Glomerular visceral epithelial cell (primary cell): ENCODE data around the gene RPS18.

Experiments used
- DNase-seq: peaks from one replicate; pipeline ENCODE4 v3.0.0-alpha.2; 2016; ENCODE audit errors: extremely low spot score

RPS18 gene

DNA sequence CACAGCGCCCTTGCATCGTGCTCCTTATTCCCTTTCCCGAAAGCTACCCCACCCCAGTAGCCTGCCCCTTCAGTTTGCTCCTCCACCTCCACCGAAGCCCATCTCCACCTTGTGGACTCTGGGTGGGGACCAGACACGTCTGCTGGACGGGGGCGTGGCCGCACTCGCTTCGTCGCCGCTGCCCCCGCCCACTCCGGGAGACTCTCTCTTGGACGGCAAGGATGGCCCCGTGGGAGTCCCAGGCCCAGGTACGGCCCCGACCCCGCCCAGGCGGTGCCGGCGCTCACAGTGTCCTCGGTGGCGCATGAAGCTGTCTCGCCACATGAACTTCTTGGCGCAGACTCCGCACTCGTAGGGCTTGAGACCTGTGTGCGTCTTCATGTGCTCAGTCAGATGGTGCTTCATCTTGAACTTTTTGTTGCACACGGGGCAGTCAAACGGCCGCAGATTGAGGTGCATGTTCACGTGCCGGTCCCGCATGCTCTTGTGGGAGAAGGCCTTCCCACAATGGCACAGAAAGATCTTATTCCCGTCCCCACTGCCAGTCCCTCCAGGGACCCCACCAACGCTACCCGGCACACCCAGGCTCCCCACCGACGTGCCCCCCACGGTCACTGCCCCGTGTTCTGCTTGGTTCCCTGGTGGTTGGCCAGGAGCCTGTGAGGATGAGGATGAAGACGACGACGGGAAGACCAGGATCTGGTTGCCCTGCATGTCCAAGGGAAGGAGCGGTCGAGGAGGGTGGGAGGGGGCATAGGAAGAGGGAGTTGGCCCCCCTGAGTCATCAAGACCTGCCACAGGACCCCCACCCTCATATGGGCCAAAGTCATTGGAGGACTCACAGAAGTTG lies 43.3 kb downstream of the RPS18 start:
- DNase-seq: no peak

DNA sequence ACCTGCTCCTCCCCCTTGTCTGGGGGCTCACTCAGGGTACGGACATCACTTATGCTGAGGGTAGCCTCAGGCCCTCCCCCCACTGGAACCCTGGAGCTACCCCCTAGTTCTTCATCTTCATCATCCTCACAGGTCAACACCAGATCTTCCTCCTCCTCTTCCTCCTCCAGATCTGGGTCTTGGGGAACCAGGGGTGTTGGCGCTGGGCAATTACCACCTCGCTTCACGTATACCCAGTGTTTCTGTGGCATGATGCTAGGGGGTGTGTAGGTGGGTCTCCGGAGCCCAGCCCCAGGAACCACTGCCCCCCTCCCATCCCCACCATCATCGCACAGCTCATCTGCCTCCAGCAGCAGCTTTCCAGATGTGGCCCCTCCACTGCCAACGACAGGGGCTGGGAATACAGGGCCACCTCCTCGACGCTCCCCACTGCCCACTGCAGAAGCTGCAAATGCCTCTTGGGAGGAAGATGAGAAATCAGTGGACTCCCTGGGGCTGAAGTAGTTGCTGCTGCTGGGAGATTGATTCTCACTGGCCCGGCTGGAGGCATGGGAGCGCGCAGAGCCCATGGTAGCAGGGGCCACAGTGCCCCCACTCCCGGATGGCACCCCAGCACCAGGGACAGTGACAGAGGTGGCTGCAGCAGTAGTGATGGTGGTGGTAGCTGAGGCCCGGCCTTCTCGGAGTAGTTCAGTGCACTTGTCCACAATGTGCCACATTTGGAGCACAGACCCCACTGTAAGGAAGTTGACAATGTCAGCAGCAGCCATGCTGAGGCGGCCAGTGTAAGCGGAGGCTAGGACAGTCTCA lies 44.1 kb downstream of the RPS18 start:
- no peak for DNase-seq

DNA sequence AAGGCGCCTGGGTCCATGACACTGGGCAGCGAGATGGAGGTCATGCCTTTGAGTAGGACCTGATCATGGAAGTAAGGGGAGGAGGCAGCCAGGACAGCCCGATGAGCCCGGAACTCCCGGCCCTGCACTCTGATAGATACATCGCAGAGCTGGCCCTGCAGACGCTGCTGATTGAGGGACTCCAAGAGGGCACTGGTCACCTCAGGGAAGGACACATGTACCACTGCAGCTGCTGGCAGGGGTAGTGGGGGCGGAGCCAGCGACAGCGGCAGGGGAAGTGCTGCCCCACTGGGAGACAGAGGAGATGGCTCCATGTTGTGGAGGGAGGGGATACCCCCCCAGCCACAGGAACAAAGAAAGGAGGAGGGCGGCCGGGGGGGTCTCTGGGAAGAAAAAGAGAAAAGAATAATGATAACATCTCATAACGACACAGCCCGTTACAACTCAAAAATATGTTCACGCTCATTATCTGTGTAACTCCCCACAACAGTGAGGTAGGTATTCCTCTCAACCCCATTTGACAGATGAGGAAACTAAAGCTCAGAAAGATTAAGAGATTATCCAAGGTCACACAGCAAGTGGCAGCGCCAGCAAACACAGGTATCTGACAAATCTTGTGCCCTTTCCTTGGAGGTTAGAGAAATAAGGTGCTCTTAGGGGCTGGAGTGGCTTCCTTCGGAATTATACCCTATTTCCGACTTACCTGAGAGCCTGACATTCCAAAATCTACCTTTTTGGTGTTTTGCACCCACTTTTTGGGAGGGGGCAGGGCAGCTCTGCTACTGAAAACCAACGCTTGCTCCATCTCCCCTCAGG lies 44.9 kb downstream of the RPS18 start:
- DNase-seq: no peak

DNA sequence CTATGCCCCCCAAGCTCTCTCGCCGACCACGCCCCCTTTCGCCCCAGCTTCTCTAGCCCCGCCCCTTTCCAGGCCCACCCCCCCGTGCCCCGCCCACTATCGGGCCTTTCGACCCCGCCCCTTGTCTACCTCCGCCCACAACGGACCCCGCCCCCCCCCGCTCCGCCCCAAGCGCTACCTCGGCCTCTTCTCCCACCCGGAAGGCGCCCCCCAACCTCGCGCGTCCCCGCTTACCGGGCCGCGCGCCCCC lies 45.5 kb downstream of the RPS18 start:
- no peak for DNase-seq

DNA sequence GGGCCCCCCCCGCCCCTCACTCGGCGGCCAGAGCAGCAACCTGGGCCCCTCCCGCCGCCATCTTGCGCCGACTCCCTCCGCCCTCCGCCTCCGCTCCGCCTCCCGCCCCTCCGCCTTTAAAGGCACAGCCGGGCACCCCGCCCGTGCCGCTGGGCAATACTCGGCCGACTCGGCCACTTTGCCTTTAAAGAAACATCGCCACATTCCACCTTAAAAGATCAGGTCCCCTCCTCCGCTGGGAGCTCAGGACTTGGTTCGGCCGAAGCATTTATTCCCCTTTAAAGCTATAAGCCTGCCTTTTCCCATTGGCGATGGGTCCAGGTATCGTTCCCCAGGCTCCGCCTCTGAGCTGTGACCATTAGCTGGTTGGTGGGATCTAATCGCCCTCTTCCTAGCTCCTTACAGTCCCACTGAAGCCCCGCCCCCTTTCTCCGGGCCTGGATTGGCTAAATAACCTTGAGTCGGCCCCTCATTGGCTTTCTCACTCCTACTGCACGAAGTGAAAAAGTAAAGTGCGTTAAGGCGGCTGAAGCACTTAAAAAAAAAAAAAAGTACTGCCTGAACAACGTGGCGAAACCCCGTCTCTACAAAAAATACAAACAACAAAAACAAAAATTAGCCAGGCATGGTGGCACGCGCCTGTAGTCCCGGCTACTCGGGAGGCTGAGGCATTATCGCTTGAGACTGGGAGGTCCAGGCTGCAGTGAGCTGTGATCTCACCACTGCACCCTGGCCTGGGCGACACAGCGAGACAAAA lies 46.0 kb downstream of the RPS18 start, which contains the start of gene ZBTB22:
TSS of gene ZBTB22 (minus strand) at position 76 of the 757 bp plus-strand sequence. CDS start 828 bp downstream, outside the sequence.
- peak; percentile 99 for DNase-seq

DNA sequence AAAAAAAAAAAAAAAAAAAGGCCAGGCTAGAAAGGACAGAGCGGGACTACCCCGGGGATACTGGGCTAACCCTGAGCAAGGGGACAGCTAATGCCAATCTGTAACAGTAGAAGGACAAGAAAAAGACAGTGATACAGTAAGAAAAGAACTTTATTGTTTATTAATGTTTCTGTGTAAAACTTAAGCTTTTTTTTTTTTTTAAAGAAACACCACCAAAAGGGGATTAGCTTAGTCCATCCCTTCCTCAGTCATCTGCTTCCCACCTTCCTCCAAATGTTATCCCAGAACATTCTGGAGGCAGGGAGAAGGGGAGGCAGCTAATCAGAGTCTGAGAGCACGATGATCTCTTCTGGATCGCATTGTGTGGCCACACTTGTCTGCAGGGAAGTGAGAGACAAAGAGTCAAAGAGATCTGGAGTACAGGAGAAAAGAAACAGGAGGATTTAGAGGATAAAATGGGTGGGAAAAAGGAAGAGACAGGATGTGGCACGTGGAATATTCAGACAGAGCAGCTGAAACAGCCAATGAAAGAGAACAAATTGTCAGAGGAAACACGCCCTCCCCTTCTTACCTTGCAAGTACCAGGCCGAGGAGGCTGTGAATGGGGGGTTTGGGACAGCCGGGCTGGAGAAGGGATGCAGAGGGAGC lies 46.7 kb downstream of the RPS18 start:
- no peak for DNase-seq

DNA sequence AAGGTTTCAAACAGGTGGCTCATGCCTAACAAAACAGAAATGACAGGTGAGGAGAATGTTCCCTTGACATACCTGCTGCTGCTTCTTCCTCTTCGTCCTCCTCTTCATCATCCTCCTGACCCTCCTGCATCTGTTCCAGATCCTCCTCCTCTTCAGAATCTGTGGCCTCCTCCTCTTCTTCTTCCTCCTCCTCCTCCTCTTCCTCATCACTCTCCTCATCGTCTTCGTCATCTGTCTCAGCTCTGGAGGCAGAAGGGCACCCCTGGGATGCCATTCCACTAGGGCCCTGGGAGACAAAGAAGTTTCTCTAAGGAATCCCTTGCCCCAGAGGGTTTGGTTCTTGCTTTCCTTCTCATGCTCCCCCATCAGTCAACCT lies 48.1 kb downstream of the RPS18 start:
- no peak for DNase-seq

DNA sequence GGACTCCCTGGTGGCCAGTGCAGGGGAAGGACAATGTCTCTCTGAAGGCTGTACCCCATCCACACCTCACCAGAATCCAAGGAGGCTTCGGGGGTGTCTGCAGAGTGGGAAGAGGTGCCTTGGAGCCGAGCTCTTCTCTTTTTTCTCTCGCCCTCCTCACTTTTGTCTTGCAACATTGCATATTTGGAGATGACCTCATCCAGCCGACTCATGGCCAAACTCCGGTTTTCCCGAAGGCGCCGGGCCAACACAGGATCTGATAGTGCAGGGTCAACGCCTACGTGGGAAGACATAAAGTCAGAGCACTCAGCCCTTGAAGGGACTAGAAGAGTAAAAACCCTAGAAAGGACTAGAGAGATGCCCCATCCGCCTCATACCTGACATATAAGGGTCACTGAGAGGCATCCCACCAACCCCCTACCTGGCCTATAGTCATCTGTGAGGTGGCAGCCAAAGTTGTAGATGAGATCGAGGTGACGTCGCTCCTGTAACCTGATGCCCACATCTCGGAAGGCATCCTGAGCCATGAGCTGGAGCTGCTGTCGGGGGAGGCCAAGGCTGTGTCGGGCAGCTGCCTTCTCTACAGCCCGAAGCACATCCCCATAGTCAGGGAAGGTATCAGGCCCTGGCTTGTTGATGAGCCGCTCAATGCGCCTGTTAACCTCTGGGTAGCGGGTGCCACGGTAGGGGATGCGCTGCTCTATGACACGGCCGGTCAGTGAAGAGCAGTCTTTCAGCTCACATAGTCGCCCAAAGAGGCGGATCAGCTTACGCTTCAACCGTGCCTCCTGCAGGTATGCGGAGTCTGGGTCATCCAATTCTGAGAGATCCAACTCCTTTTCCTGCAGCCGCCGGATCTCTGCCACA lies 48.7 kb downstream of the RPS18 start:
- peak; percentile 58 for DNase-seq

DNA sequence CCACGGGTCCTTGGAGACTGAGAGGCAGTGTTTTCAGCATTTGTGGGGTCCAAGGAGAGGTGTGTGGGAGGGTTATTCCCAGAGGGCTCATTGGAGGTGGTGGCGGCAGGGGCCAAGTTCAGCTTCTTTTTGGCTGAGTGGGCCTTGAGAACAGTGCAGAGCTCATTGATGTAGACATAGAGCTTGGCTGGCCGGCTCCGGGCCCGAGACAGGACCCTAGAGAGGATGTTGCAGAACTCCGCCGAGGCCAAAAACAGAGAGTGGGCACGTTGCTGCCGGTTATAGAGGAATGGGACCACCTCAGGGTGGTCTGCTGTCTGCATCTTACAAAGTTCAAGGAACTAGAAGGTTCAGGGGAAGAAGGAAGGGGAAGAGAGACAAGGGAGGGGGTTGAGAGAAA lies 49.4 kb downstream of the RPS18 start:
- no peak for DNase-seq

DNA sequence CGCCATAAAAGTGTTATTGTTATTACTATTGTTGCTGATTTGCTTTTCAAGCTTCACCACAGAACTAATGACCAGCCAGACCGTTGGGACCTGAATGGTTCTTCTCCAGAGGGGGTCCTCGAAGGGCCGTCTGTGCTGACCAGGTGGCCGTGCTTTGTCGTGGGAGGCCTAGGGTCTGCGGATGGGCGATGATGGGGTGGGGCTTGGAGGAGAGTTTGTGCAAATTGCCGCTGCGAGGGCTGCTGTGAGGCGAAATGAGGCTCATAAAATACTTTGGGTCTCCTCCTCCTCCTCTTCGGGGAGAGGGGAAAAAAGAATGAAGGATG lies 51.7 kb downstream of the RPS18 start:
- no peak for DNase-seq

DNA sequence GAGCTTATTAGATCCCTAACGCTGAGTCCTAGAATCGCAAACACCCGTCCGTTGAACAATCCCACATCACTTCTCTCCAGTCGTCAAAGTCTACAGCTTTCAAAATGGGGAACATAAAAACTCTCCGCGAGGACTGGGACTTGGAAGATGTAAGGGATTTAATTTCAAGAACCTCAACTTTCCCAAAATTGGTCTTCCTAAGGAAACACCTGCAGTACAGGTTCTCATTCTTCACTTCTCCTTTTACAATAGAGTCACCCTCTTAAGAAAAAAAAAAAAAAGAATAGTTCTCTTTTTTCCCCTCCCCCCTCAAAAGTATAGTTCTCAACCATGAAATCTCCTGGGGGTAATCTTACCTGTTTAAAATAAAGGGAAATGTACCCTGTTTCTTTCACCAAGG lies 52.2 kb downstream of the RPS18 start:
- no peak for DNase-seq
